Fibroblast of lung (primary cell): ENCODE measurements around the gene DLEU7.

Experiments
- EZH2 ChIP-seq: IDR thresholded peaks from 2 replicates; pipeline ENCODE4 v1.5.1; 2012; ENCODE audit warnings: low read length, control low read depth, mild to moderate bottlenecking; ENCODE audit errors: missing control alignments
- TF ChIP-seq, protein P1 (sequence below), 2 donors: IDR thresholded peaks in 1 of 2; conservative IDR thresholded peaks in 1 of 2; 1 replicate in 1 of 2; 2 replicates in 1 of 2; pipeline ENCODE4 v1.5.1; 2011 to 2012; ENCODE audit warnings: low read length in 2 of 2, control low read depth in 1 of 2, inconsistent platforms in 1 of 2, low read depth in 1 of 2, mild to moderate bottlenecking in 1 of 2

DNA sequence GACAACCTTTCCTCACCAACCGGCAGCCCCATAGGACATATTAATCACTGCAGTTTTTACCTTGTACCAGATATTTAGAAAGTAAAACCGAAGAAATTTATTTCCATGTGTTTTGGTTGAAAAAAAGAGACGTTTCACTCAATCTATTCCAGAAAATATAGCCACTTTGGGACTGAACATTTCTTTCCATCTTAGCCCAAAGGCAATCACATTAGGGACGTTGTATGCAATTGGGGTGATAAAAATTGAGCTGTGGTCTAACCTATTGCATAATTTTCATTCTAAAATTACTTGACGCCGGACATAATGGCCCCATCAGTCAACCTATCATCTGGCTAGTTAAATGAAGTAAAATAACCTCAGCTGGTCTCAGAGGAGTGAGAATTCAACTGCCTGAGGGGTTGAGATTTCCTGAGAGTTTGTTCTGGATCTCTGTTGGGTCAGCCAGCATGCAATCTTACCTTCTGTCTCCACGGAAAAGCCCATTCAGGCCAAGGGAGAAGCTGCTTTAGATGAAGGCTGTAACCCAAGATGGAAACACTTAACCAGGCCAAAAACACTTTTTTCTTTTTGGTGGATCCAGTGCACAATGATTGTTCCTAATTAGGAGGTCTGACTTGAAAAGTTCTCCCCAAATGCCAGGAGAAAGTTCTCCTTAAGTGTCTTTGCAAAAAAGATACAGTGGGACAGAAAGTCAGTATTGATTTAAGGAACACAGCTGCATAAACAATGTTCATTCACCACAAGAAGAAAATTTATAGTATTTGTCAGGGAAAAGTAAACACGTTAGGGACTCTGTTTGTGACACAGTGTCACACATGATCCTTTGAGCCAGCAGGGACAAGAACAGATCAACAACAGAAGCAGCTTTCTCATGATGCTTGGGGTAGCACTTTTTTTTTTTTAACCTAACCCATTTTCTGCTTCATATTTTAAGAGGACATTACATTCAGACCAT lies 34.1 kb downstream of the DLEU7 start:
- TF ChIP-seq EZH2, result no peak
- TF ChIP-seq, protein P1, sequence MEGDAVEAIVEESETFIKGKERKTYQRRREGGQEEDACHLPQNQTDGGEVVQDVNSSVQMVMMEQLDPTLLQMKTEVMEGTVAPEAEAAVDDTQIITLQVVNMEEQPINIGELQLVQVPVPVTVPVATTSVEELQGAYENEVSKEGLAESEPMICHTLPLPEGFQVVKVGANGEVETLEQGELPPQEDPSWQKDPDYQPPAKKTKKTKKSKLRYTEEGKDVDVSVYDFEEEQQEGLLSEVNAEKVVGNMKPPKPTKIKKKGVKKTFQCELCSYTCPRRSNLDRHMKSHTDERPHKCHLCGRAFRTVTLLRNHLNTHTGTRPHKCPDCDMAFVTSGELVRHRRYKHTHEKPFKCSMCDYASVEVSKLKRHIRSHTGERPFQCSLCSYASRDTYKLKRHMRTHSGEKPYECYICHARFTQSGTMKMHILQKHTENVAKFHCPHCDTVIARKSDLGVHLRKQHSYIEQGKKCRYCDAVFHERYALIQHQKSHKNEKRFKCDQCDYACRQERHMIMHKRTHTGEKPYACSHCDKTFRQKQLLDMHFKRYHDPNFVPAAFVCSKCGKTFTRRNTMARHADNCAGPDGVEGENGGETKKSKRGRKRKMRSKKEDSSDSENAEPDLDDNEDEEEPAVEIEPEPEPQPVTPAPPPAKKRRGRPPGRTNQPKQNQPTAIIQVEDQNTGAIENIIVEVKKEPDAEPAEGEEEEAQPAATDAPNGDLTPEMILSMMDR (conservative IDR thresholded peaks at IDR 0.05 in 1 of 2, IDR thresholded peaks at IDR 0.05 in 1 of 2; ENCODE audit: low read depth in 1 of 2, low read length in 2 of 2), result no peak
